ENCODE measurements around the gene SERPINB2.
"Not testable (repeated sequence)": the region's sequence is repeated elsewhere in the genome, so short reads cannot be mapped to it uniquely, and the experiment has no call there.

The SERPINB2 gene

DNA sequence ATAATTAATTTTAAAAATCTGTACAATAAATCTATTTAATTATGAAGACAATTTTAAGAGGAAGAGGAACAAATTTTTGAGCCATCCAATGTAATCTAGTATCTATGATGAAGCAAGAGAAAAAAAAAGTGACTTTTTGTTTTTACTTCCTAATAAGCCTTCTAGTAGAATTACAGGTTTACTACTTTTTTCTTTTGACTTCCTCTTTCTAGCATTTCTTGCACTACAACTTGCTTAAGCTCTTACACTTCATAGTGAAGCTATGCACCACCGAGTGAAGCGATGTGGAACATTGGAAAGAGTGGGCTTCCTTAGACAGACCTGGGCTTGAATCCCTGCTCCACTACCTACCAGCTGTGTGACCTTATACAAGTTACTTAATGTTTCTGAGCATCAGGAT, 2.1 kb downstream of the SERPINB2 start:
- DNase-seq (ENCODE audit: low read depth), result no peak

DNA sequence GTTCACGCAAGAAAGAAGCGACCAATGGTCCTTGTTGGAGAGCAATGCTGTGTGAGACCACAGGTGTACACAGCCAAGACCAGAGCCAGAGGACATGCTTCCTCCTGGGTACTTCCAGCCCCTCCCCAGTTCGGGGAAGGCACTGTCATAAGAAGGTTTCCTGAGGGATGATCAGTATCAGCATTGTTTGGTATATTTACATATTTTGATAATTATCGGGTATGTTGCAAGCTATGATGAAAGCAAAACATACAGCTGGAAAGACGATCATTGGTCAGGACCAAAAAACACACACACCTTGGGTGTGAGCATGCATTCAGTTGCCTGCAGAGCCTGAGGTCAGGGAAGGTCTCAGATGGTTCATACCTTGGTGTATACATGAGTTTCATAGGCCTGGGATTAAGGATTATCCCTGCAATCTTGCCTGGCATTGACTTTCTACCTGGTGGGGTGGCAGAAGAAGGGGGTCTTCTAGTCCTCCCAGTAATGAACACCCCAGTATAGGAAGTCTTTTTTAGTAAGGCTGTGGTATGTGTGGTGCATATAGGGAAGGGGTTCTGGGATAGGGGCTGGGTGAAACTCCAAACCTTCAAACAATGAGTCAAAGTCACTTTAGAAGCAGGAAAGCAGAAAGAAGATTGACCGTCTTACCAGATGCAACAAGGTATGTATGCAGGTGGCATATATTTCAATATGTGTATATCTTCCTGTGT, 2.9 kb downstream of the SERPINB2 start:
- no peak for DNase-seq (ENCODE audit: low read depth)

DNA sequence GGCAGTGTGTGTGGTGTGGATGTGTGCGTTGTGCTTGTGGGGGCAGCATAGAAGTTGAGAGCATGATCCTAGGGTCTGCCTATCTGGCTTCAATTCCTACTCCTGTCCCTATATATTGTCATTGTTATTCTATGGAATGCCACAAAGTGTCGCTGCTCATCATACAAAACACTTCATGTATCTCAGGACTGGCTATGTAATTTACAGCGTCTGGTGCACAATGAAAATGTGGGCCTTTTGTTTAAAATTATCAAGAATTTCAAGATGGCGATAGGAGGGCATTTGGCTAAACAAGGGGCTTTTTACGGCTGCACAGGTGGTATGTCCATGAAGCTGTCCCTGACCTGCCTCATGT, 3.4 kb downstream of the SERPINB2 start:
- DNase-seq (ENCODE audit: low read depth), result no peak

DNA sequence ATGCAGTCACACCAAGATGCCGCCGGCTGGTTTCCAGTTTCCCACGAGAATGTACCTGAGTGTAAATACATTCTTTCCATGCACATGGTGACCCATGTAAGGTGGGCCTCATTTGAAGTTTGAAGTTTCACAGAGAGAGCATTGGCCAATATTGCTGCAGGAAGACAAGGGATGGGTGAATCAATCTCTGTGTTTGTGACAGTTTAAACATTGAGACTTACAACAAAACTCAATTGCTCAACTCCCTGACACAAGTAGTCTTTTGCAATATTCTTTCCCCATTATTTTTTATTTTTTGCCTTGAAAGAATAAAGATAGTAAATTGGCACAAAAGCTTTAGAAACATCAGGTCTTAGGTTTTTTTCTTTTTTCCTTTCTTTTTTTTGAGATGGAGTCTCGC, 5.1 kb downstream of the SERPINB2 start:
- DNase-seq (ENCODE audit: low read depth), result no peak

DNA sequence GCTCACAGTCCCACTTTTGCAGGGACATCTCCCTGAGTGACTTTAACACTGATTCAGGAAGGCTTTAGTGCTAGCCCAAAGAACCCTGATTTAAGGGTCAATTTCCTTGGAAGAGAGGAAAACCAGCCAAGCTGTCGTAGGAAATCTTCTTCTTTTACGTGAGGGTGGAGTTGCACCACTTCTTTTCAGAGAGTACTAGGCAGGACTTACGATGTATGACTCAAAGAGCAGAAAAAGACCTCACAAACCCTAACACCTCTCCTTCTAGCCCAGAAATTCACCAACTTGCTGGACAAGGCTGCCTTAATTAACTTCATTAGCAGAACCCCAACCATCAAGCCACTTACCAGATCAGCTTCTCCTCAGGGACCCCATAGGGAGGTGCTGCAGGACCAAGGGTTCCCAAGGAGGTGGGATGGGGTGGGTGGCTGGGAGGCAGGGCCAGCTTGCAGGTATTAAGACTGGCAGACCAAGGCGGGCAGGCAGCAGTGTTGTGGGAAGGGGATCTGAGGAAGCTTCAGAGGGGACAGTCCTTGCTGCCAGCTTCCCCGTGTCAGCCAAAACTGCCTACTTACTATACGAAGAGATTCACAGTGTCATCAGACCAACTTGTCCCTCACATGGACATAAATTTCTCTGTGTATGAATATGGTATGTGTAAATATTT, 6.7 kb downstream of the SERPINB2 start:
- no peak for DNase-seq (ENCODE audit: low read depth)

DNA sequence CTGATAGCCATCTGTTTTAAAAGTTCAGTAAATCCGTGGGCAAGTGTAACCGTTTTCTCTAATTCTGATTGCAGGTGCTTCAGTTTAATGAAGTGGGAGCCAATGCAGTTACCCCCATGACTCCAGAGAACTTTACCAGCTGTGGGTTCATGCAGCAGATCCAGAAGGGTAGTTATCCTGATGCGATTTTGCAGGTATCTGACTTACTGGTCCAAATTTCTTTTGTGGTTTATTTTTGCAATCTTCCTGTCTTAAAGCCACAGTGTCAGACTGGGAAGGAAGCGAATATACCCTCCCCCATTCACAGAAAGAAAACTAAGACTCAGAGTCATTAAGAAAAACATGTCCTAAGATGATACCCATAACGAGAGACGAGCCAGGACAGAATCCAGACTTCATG, 7.7 kb downstream of the SERPINB2 start:
- DNase-seq (ENCODE audit: low read depth), result no peak

DNA sequence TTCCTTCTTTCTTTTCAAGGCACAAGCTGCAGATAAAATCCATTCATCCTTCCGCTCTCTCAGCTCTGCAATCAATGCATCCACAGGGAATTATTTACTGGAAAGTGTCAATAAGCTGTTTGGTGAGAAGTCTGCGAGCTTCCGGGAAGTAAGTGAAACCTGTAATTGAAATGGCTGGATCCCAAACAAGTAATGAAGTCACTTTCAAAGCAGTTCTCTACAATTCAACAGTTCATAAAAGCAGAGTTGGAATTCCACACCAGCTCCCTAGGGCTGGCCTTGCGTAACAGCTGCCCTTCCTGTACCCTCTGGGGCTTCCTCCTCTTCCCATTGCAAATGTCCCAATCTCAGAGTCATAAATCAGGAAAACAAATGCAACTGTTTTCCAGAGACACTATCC, 9.6 kb downstream of the SERPINB2 start:
- no peak for DNase-seq (ENCODE audit: low read depth)

DNA sequence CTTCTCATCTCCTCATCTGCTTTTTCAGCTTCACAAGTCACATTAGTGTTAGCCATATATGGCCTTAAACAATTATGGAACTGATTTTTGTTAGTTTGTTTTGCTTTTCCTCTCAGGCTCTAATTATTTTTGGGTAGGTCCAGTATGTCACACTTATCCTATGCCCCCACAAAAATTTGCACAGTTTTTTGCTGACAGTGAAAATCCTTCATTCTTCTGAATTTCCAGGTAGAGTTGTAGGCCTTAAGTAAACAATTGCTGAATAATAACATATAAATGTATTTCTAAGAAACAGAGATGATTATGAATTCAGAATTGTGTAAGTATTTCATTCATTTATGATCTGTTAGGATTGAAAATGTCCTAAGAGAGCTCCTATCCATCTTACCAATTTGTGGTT, 11.7 kb downstream of the SERPINB2 start:
- no peak for DNase-seq (ENCODE audit: low read depth)

DNA sequence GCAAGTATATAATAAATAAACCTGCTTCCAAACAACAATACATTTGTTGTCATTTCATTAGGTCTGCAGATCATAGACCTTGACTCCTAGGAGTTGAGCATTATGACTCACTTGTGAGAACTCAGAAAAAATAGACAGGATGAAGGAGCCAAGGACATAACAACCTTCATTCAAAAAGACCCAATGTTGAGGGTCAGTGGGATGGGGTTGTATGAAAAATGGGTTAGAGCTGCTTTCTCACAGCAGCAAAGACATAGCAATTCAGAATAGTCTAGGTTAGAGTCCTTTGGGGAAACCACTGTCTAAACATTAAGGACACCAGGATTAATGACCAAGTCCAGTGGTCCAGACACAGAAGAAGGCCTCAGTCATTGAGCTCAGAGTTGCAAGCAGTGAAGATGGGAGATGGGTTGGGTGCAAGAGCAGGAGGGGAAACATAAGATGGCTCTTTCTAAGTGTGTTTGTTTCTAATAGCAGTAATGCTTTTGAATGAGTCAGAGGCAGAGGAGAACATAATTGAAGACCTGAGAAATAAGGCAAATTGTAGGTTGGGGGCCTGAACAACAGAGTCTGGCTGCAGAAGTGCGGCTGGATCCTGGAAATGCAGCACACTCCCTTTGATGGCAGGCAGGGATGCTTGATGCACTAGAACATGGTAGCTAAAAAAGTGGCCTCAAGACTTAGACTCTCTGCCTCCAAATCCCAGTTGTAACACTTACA, 16.5 kb downstream of the SERPINB2 start:
- DNase-seq (ENCODE audit: low read depth), result no peak

DNA sequence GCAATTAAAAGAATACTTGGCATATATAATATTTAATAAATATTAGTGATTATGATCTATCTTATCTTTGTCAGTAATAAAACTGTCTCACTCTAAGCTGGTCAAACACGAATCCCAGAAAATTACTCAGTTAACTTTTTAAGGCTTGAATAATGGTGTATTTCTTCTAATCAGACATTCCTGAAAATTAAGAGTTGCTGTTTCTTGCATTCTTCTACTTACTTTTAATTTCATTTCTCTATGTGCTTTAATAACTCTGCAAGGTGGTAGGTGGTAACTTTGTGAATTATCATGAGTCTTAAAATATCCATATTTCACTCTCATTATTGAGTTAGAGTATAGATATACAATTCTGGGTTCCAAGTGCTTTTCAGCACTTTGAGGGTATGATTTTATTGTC, 17.2 kb downstream of the SERPINB2 start:
- DNase-seq (ENCODE audit: low read depth), result no peak

DNA sequence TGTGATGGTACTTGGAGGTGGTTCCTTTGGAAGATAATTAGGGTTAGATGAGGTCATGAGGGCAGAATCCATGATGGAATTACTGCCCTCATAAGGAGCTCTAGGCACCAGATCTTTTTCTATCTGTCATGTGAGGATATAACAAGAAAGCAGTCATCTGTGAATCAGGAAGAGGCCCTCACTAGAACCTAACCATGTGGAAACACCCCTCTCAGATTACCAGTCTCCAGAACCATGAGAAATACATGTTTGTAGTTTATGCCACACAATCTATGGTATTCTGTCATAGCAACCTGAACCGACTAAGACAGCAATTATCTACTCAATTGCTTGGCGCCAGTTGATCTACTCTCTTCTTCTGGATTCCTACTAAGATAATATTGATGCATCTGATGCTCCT, 17.9 kb downstream of the SERPINB2 start:
- no peak for DNase-seq (ENCODE audit: low read depth)

DNA sequence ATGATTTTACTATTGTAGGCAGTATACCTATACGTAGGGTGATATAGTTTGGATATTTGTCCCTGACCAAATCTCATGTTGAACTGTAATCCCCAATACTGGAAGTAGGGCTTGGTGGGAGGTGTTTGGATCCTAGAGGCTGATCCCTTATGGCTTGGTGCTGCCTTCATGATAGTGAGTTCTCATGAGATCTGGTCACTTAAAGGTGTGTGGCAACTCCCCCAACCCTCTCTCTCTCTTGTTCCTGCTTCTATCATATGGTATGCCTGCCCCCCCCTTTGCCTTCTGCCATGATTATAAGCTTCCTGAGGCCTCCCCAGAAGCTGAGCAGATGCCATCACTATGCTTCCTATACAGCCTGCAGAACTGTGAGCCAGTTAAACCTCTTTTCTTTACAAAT, 18.6 kb downstream of the SERPINB2 start:
- no peak for DNase-seq (ENCODE audit: low read depth)

DNA sequence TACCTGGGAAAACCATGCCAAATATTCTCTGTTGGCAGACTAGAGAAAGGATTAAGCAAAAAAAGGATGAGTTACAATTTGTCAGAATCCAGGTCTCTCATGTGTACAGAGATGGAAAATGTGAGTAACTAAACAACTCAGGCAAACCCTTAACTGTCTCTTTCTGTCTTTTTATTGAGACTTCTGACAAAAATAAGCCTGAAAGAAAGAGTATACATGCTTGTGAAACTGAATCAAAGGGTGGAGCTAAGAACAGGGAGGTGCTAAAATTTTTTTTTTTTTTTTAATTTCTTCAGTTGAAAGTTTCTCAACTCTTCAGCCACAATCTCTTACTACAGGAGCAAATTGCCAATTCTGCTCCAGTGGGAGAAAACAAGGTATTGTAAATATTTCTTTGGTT, 20.2 kb downstream of the SERPINB2 start, which contains the start of gene SERPINB10:
SERPINB10 (plus strand) TSS at position 295 of the 400 bp plus-strand sequence. CDS start 7,553 bp downstream, outside the sequence.
- no peak for DNase-seq (ENCODE audit: low read depth)

DNA sequence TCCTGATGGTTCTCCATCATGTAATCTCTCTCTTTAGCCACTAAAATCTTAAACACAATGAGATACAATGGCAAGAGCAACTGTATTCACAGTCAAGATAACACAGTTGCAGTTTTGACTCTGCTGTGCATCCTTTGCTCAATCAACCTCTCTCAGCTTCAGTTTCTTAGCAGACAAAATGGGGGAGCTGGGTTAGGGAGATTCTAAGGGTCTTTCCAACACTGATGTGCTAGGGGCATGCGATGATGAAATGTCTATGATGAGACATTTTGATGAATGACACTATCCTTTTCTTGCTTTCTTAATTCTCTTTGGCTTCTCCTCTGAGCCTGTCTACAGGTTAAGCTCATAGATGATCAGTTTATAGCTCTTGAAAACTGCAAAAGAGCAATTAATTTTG, 21.4 kb downstream of the SERPINB2 start:
- DNase-seq (ENCODE audit: low read depth), result no peak

DNA sequence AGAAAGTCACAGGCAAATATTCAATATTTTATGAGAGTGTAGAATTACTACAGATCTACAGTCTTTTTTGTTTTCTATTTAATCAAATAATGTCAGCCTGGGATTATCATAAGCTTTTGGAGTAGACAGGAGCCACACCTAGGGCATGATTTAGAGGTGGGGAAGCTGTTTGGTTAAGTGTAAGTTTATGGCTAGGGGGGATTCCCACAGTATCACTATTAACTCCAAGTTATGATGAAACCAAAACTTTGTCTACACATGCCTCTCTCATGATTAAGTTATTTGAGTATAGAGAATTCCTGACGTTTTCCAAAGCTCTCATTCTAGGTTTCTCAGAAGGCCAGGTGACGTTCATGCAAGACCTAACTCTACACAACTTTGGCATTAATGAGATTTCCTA, 22.4 kb downstream of the SERPINB2 start:
- no peak for DNase-seq (ENCODE audit: low read depth)

DNA sequence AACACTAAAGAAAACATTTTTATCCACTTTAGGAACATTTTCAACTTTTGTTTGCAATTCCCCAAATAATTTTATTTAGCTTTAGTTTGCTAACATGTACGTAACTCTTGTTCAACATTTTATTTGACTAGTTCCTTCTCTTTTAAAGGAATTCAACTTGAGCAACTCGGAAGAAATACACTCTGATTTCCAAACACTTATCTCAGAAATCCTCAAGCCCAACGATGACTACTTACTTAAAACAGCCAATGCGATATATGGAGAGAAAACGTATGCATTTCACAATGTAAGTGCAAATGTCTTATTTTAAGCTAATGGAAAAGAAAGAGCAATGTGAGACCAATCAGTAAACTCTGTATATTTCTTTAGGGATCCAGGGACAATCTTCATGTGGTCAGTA, 30.3 kb downstream of the SERPINB2 start:
- no peak for DNase-seq (ENCODE audit: low read depth)

DNA sequence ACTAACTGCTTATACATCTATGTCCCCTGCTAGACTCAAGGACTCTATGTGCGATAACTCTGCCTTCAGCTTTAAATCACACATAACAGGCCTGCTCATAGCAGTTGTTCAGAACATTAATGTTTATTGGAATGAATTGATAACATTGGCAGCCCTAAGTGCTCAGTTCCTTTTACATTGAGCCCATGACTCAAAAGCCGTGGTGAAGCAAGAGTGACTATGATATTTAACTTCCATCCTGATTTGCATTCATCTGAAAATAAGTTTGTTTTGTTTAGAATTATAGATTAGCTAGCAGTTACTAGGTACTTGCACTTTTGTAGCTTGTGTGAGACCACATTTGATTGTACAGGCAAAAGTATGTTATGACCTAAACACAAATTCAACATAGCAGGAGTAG, 34.5 kb downstream of the SERPINB2 start:
- no peak for DNase-seq (ENCODE audit: low read depth)

DNA sequence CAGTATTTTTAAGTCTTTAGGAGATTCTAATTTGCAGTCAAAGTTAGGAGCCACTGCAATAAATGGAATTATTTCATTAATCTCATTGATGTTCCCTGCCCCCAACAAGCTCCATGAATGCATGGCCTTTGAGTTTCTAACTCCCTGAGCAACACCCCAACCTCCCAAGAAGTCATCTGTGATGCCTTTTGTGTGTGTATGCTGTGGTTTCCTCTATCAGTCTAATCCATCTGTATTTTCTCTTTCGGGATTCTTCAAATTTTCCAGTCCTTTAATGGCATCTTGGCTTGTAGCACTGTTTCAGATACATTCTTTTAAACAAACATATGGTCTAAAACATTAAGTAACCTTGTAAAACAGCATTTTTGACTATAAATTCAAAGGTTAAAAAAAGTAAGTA, 37.0 kb downstream of the SERPINB2 start:
- DNase-seq (ENCODE audit: low read depth), result no peak

DNA sequence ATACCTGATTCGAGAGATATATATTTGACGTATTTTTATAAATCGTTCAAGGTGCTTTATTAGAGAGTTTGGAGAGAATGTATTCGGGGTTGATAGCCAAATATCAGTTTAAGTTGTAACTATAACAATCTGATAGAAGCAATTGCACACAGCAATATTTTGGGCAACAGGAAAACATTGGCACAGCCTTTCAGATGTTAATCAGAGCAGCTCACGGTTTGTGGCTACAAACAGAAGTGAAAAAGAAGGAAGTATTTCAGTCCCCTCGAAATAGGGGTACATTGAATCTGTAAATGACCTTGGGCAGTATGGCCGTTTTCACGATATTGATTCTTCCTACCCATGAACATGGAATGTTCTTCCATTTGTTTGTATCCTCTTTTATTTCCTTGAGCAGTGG, 40.8 kb downstream of the SERPINB2 start:
- no peak for DNase-seq (ENCODE audit: low read depth)

DNA sequence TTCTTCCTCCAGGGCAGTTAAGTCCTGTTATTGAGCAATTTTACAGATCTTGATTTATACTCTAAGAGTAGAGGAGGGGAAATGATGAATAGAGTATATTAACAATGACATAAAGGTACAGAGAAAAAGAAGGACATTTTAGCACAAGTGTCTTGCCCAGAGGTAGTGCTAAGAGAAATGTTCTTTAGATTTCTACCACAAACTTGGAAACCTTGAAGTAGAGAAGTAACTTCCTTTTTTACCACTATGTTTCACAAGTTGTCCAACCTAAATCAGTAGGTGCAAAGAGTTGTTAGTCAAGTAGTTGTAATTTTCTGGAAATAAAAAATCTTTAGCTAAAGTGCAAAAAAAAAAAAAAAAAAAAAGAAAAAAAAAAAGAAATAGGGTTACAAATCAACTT, 41.9 kb downstream of the SERPINB2 start:
- DNase-seq (ENCODE audit: low read depth), result not testable (repeated sequence)

DNA sequence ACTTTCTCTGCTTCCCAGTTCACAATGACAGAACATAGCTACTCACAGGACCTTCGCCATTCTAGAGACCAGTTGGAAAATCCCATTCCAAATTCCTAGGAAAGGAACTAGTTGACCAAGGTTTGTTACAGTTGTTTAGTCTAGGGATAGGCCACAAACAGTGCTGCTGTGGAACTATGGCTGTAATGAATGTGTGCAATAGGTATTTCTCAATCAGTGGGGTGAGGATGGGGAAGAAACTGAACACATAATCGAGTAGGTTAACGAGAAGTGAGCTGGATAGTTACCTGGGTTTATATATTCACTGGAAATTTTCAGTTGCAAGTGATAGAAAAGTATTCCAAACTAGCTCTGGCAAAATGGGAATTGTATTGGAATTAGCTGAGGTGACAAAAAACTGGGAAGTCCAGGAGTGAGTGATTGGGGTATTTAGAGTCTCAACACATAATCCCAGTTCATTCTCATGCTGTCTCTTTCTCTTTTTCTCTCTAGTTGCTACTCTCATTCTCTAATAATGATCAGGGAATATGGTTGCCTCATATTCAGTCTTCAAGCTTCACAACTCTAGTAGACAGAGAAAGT, 43.4 kb downstream of the SERPINB2 start:
- no peak for DNase-seq (ENCODE audit: low read depth)

DNA sequence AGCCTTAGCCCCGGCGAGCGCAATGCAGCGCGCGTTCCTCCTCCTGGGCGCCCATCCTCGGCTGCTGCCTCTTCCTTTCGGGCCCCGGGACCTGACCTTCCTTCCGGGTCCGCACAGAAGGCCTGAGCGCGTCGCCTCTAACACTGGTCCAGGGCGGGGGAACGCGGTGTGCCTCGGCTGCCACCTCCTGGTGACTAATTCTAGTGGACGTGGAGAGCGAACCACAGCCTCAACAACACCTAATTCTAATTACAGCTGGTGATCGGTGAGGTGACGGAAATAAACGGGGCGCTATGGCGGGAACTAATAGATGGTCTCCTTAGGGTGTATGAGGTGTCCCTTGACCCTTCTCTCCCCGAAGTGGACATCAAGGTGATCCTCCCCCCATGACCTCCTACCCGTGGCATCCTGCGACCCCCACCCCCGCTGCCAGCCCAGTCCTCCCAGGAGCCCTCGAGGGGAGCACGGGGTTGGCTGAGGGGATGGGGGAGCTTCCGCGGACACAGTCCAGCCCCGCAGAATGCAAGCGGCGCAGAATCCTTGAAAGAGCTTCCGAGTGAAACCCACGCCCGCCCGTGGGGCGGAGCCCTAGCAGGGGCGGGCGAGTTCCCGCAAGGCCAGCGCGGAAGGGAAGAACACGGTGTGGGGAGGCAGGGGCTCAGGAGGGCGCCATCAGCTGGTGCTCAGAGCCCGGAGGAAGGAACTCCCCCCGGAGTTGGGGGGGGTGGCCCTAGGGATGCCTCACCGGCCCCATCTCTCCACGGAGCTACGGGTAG, 48.8 kb downstream of the SERPINB2 start:
- DNase-seq (ENCODE audit: low read depth), result no peak
